Measurements from ENCODE around the gene USP24.

The USP24 gene

DNA sequence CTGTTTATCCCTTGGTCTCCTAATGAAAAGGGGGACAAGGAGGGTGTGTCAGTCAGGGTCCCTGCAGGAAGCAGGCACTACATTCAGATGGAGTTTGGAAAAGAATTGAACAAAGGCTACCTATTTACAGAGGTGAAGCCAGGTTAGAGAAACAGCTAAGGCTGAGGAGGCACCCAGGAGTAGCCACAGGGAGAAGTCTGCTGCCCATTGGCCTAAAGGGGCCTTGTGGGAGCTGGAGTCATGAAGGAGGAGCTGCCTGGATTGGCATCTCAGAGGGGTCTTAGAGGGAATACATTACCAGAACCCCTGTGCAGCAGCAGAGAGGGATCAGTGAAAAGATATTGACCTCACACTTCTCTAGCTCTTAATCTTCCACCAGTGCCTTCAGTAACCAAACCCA is 31.2 kb upstream of the USP24 start:
- H3K4me1 ChIP-seq (ENCODE audit: insufficient read depth, low read length) = no peaks in the 10 kb centered on the region
- H3K27me3 ChIP-seq (ENCODE audit: insufficient read depth, low read length) = no peaks in the 10 kb centered on the region
- no peak overlapping the region for H3K4me3 ChIP-seq (ENCODE audit: low read length)
- H3K27ac ChIP-seq (ENCODE audit: low read depth, low read length) = no peak overlapping the region
- H3K9me3 ChIP-seq (ENCODE audit: insufficient read depth, low read depth, low read length) = no peaks in the 10 kb centered on the region
- H3K36me3 ChIP-seq (ENCODE audit: insufficient read depth, low read length) = no peaks in the 10 kb centered on the region
- H3K9ac ChIP-seq (ENCODE audit: low read depth, low read length) = no peak overlapping the region

DNA sequence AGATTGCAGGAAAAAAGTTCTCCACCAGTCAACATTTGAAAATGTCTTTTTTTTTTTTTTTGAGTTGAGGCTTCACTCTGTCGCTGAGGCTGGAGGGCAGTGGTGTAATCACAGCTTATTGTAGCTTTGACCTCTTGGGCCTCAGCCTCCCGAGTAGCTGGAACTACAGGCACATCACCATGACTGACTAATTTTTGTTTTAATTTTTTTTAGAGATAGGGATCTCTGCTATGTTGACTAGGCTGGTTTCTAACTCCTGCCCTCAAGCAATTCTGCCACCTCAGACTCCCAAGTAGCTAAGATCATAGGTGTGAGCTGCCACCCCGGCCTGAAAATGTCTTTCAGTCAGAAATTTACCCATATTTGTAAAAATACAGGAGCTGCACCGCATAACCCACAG is 30.6 kb upstream of the USP24 start:
- Histone ChIP-seq H3K36me3 (ENCODE audit: insufficient read depth, low read length) (no peaks in the 10 kb centered on the region), H3K27ac (ENCODE audit: low read depth, low read length) (no peak overlapping the region), H3K9ac (ENCODE audit: low read depth, low read length) (no peak overlapping the region), H3K27me3 (ENCODE audit: insufficient read depth, low read length) (no peaks in the 10 kb centered on the region), H3K4me3 (ENCODE audit: low read length) (no peak overlapping the region), H3K4me1 (ENCODE audit: insufficient read depth, low read length) (no peaks in the 10 kb centered on the region), H3K9me3 (ENCODE audit: insufficient read depth, low read depth, low read length) (no peaks in the 10 kb centered on the region)
- WGBS = 81% methylated on average over 4 of the region's 4 CpGs

DNA sequence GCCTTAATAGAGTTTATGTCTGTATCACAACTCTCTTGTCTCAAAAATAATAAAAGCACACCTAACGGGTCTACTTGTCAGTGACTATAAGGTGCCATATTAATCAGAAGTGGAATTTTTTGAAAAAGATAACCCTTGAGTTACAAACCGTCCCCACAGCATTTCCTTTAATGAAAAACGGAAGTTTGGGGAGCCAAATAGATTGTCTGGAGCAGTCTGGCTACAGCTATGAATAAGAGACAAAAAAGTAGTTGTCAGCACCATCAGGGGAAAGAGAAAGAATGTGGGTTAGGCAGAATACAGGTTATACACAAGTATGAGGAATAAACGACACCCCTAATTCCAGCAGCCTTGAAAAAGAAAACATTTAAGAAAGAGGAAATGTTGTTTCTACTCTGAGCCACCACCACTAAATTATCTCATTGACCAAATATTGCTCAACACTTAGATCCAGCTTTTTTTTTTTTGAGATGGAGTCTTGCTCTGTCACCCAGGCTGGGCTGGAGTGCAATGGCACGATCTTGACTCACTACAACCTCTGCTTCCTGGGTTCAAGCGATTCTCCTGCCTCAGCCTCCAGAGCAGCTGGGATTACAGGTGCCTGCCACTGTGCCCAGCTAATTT is 29.4 kb upstream of the USP24 start:
- no peaks in the 10 kb centered on the region for H3K36me3 ChIP-seq (ENCODE audit: insufficient read depth, low read length)
- H3K4me3 ChIP-seq (ENCODE audit: low read length) = no peak overlapping the region
- H3K9ac ChIP-seq (ENCODE audit: low read depth, low read length) = no peak overlapping the region
- 97% methylated on average over 5 of the region's 6 CpGs for WGBS
- no peaks in the 10 kb centered on the region; the same call in 1 of the 2 replicates for H3K4me1 ChIP-seq (ENCODE audit: insufficient read depth, low read length)
- no peaks in the 10 kb centered on the region for H3K9me3 ChIP-seq (ENCODE audit: insufficient read depth, low read depth, low read length)
- H3K27me3 ChIP-seq (ENCODE audit: insufficient read depth, low read length) = no peaks in the 10 kb centered on the region; the same call in 1 of the 2 replicates
- no peak overlapping the region for H3K27ac ChIP-seq (ENCODE audit: low read depth, low read length)

DNA sequence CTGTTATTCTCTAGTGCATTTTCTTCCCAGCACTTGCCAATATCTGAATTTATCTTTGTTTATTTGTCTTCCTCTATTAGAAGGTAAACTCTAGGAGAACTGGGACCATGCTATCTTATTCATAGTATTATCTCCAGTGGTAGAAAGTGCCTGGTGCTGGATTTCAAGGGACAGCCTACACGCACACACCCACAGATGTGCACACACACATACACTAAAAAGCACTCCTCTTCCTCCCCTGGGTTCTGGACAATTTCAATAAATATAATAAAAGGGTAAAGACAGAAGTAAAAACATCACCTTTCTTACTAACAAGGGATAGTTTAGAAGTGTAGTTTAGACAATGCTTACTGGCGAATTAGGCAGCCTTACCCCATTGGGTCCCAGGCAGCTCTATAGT is 28.5 kb upstream of the USP24 start:
- no peaks in the 10 kb centered on the region; the same call in 1 of the 2 replicates for H3K27me3 ChIP-seq (ENCODE audit: insufficient read depth, low read length)
- H3K36me3 ChIP-seq (ENCODE audit: insufficient read depth, low read length) = no peaks in the 10 kb centered on the region
- no peak overlapping the region for H3K4me3 ChIP-seq (ENCODE audit: low read length)
- H3K9me3 ChIP-seq (ENCODE audit: insufficient read depth, low read depth, low read length) = no peaks in the 10 kb centered on the region
- H3K4me1 ChIP-seq (ENCODE audit: insufficient read depth, low read length) = no peaks in the 10 kb centered on the region; the same call in 1 of the 2 replicates
- no peak overlapping the region for H3K27ac ChIP-seq (ENCODE audit: low read depth, low read length)
- H3K9ac ChIP-seq (ENCODE audit: low read depth, low read length) = no peak overlapping the region
- 86% methylated on average over 2 of the region's 2 CpGs for WGBS

DNA sequence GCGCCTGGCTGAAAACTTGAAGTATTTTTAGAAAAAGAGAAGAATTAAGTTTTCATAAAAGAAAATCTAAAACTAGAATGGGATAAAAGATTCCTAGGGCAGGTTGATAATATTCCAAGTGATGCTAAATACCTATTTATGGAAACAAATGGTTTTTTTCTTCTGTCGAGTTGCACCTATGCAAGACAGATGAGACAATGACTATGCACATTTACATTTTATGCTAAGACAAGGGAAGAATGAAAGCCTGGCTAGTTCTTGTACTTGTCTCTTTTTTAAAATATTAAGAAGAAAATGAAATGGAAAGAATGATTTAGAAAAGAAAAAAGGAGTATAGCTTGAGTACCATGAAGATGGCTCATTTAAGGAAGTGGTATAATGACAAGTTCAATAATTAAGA is 24.4 kb upstream of the USP24 start:
- Histone ChIP-seq H3K9me3 (ENCODE audit: insufficient read depth, low read depth, low read length) (no peaks in the 10 kb centered on the region), H3K4me3 (ENCODE audit: low read length) (no peak overlapping the region), H3K9ac (ENCODE audit: low read depth, low read length) (no peak overlapping the region), H3K4me1 (ENCODE audit: insufficient read depth, low read length) (no peaks in the 10 kb centered on the region; the same call in 1 of the 2 replicates), H3K36me3 (ENCODE audit: insufficient read depth, low read length) (no peaks in the 10 kb centered on the region), H3K27me3 (ENCODE audit: insufficient read depth, low read length) (no peaks in the 10 kb centered on the region; the same call in 1 of the 2 replicates), H3K27ac (ENCODE audit: low read depth, low read length) (no peak overlapping the region)
- WGBS = 100% methylated on average over 1 of the region's 2 CpGs

DNA sequence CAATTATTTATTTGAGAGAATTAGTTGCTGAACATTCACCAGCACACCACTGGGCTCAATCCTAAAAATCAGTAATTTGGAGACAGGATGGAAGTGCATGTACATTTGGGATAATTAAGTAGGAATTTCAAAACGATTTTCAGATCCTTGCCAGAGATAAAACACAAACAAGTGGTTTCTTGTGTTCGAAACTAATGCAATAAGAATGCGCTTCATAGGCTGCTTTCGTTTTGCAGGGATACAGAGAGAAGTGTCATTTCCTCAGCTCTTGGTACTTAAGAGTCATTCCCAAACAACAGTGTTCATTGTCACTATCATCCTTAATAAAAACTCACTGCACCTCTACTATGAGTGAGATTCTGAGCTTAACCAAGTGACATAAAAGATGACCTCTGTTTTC is 20.6 kb upstream of the USP24 start:
- Histone ChIP-seq H3K27me3 (ENCODE audit: insufficient read depth, low read length) (no peaks in the 10 kb centered on the region; the same call in 1 of the 2 replicates), H3K36me3 (ENCODE audit: insufficient read depth, low read length) (no peaks in the 10 kb centered on the region), H3K9me3 (ENCODE audit: insufficient read depth, low read depth, low read length) (no peaks in the 10 kb centered on the region), H3K27ac (ENCODE audit: low read depth, low read length) (no peak overlapping the region), H3K4me1 (ENCODE audit: insufficient read depth, low read length) (no peaks in the 10 kb centered on the region; the same call in 1 of the 2 replicates), H3K4me3 (ENCODE audit: low read length) (no peak overlapping the region), H3K9ac (ENCODE audit: low read depth, low read length) (no peak overlapping the region)
- 87% methylated on average over 4 of the region's 4 CpGs for WGBS

DNA sequence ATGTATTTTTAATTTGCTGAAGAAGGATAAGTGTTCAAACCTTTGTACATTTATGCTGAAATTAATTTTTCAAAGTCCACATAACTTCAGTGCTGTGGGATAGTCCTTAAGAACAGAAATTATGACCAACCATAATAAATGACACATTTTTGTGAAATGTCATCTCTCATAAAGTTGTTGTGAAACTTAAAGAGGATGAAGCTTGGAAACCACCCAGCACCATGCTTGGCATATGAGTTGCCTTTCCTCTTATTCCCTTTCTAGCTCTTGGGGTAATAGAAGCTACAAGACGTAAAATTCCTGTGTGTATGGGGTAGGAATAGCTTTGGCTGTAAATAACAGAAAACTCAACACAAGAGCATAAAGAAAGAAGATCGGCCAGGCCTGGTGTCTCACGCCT is 18.9 kb upstream of the USP24 start:
- WGBS = 95% methylated on average over 3 of the region's 3 CpGs

DNA sequence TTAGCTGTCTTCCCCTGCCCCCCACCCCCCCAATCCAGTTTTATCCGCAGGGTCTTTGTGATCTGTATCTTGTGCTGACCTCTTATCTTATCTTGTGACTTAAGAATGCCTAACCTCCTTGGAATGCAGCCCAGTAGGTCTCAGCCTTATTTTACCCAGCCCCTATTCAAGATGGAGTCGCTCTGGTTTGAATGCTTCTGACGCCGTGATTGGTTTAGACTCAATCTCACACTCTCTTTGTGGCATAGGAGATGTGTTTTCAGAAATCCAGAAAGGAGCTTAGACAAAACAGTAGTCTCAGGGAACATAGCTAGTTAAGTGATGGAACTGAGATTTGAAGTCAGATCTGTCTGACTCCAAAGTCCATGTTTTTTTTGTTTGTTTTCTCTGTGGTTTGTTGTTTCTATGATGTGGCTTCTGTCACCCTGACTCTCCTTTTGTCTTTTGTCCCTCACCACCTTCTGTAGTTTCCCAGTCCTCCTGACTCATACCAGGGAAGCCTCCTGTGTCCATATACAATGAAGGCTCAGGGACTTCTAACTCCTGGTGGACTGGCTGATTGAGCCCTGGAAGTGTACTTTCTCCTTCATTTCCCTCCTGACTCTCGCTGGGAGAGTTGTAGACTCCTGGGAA is 18.1 kb upstream of the USP24 start:
- Histone ChIP-seq H3K4me3 (ENCODE audit: low read length) (no peak overlapping the region), H3K27me3 (ENCODE audit: insufficient read depth, low read length) (no peaks in the 10 kb centered on the region), H3K4me1 (ENCODE audit: insufficient read depth, low read length) (no peaks in the 10 kb centered on the region), H3K9me3 (ENCODE audit: insufficient read depth, low read depth, low read length) (no peaks in the 10 kb centered on the region), H3K27ac (ENCODE audit: low read depth, low read length) (peak overlapping the region; percentile 60; the same call in 1 of the 2 replicates), H3K36me3 (ENCODE audit: insufficient read depth, low read length) (no peaks in the 10 kb centered on the region), H3K9ac (ENCODE audit: low read depth, low read length) (no peak overlapping the region)
- 77% methylated on average over 5 of the region's 5 CpGs for WGBS

More for the DNA sequence above, 18.9 kb upstream of the USP24 start:
- no peaks in the 10 kb centered on the region for H3K9me3 ChIP-seq (ENCODE audit: insufficient read depth, low read depth, low read length)
- no peak overlapping the region for H3K9ac ChIP-seq (ENCODE audit: low read depth, low read length)
- peak overlapping the region; percentile 60; the same call in 1 of the 2 replicates for H3K27ac ChIP-seq (ENCODE audit: low read depth, low read length)
- H3K4me1 ChIP-seq (ENCODE audit: insufficient read depth, low read length) = no peaks in the 10 kb centered on the region
- H3K36me3 ChIP-seq (ENCODE audit: insufficient read depth, low read length) = no peaks in the 10 kb centered on the region
- no peak overlapping the region for H3K4me3 ChIP-seq (ENCODE audit: low read length)
- no peaks in the 10 kb centered on the region for H3K27me3 ChIP-seq (ENCODE audit: insufficient read depth, low read length)

DNA sequence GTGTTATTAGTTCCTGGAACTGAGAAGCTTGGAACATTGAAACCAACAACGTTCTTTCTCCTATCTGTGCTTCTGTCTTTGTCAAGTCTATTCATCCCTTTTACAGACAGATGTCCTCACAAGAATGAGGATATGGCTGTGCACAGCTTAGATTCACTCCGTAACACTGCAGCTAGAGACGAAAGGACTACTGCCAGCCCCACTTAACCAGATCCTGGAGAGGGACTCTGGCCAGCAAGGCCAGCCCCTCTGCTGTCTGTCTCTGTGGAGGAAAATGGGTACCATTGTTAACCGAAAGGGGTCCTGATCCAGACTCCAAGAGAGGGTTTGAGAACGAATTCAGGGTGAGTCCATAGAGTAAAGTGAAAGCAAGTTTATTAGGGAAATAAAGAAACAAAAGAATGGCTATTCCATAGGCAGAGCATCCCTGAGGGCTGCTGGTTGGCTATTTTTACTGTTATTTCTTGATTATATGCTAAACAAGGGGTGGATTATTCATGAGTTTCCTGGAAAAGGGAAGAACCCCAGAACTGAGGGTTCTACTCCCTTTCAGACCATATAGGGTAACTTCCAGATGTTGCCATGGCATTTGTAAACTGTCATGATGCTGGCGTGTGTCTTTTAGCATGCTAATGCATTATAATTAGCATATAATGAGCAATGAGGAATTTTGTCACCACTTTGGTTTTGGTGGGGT is 17.4 kb upstream of the USP24 start:
- peaks cover 1% of the 10 kb centered on the region; the same call in 1 of the 2 replicates for H3K9me3 ChIP-seq (ENCODE audit: insufficient read depth, low read depth, low read length)
- peak overlapping the region; percentile 51; the same call in 1 of the 2 replicates for H3K27ac ChIP-seq (ENCODE audit: low read depth, low read length)
- no peaks in the 10 kb centered on the region for H3K4me1 ChIP-seq (ENCODE audit: insufficient read depth, low read length)
- no peaks in the 10 kb centered on the region for H3K36me3 ChIP-seq (ENCODE audit: insufficient read depth, low read length)
- H3K9ac ChIP-seq (ENCODE audit: low read depth, low read length) = no peak overlapping the region
- H3K27me3 ChIP-seq (ENCODE audit: insufficient read depth, low read length) = no peaks in the 10 kb centered on the region
- no peak overlapping the region for H3K4me3 ChIP-seq (ENCODE audit: low read length)
- WGBS = 92% methylated on average over 5 of the region's 6 CpGs

DNA sequence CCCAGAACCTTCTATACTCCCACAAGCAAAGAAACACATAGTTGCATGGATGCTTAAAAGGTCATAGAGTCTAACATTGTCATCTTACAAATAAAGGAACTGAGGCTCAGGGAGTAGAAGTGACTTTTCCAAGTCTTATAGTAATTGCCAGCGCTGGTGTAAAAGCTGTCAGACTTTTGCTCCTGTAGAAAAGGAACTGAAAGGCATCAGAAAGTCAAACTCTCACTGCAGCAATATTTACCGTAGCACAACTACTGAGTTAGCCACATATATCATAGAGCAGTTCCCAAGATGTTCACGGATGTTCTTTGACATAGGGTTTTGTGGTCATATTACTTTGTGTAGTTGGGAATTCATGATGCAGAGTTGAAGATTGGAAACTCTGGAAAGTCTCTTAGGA is 16.6 kb upstream of the USP24 start:
- Histone ChIP-seq H3K9ac (ENCODE audit: low read depth, low read length) (no peak overlapping the region), H3K4me3 (ENCODE audit: low read length) (no peak overlapping the region), H3K9me3 (ENCODE audit: insufficient read depth, low read depth, low read length) (peaks cover 8% of the 10 kb centered on the region; the same call in 1 of the 2 replicates), H3K27me3 (ENCODE audit: insufficient read depth, low read length) (no peaks in the 10 kb centered on the region), H3K4me1 (ENCODE audit: insufficient read depth, low read length) (no peaks in the 10 kb centered on the region), H3K27ac (ENCODE audit: low read depth, low read length) (no peak overlapping the region), H3K36me3 (ENCODE audit: insufficient read depth, low read length) (no peaks in the 10 kb centered on the region)
- 95% methylated on average over 3 of the region's 3 CpGs for WGBS

DNA sequence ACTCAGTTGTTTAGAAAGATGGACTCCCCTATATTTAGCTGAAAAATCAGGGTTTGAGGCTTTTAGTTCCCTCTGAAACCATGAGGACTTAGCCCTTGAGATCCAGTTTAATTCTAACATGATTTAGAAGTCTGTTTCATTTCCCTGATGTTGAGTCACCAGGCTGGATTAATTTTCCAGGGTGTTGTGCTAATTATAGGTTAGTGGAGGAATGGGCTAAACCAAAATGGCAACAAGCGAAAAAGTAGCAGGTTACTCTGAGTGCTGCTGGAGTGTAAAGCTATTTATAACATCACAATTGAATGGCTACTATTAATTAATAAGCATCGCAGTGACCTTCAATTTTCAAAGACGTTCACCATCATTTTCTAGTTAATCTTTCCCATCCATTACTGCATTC is 15.5 kb upstream of the USP24 start:
- Histone ChIP-seq H3K9ac (ENCODE audit: low read depth, low read length) (no peak overlapping the region), H3K36me3 (ENCODE audit: insufficient read depth, low read length) (no peaks in the 10 kb centered on the region), H3K27ac (ENCODE audit: low read depth, low read length) (no peak overlapping the region), H3K4me1 (ENCODE audit: insufficient read depth, low read length) (no peaks in the 10 kb centered on the region), H3K9me3 (ENCODE audit: insufficient read depth, low read depth, low read length) (peaks cover 8% of the 10 kb centered on the region; the same call in 1 of the 2 replicates), H3K4me3 (ENCODE audit: low read length) (no peak overlapping the region), H3K27me3 (ENCODE audit: insufficient read depth, low read length) (no peaks in the 10 kb centered on the region)
- WGBS = 84% methylated on average over 2 of the region's 3 CpGs

Measured in HUES64 (cell line).